Measurements from ENCODE around the gene TBL1X.

DNA sequence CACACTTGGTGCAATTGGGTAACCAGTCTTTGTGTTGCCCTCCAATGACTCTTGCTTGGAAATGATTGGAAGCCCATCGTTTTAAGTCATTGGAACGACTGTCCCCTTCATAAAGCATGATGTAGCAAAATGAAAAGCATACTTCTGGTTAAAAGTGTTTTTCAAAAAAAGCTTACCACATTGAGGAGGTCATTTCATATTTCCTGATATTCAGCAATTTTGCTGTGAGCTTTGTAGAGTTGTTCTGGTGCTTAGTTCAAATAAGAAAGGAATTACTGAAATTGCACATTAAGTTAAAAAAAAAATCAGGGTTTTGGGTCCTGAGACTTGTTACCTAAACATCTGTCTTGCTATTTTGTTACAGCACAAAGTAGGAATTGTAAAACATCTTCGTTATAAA is 51.8 kb downstream of the TBL1X start:
- TF ChIP-seq, protein P1, sequence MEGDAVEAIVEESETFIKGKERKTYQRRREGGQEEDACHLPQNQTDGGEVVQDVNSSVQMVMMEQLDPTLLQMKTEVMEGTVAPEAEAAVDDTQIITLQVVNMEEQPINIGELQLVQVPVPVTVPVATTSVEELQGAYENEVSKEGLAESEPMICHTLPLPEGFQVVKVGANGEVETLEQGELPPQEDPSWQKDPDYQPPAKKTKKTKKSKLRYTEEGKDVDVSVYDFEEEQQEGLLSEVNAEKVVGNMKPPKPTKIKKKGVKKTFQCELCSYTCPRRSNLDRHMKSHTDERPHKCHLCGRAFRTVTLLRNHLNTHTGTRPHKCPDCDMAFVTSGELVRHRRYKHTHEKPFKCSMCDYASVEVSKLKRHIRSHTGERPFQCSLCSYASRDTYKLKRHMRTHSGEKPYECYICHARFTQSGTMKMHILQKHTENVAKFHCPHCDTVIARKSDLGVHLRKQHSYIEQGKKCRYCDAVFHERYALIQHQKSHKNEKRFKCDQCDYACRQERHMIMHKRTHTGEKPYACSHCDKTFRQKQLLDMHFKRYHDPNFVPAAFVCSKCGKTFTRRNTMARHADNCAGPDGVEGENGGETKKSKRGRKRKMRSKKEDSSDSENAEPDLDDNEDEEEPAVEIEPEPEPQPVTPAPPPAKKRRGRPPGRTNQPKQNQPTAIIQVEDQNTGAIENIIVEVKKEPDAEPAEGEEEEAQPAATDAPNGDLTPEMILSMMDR (IDR thresholded peaks at IDR 0.05; ENCODE audit: low read depth, low read length) = no peak
- TF ChIP-seq POLR2A (IDR thresholded peaks at IDR 0.05; ENCODE audit: extremely low read depth, insufficient read length) = no peak
- TF ChIP-seq, protein P2, sequence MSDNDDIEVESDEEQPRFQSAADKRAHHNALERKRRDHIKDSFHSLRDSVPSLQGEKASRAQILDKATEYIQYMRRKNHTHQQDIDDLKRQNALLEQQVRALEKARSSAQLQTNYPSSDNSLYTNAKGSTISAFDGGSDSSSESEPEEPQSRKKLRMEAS (IDR thresholded peaks at IDR 0.05; ENCODE audit: low read depth, low read length) = no peak

All from NB4 (cell line).